Upper lobe of right lung (tissue), 1 donor: Measurements from ENCODE around the gene CLCF1. TPM values are rescaled to one million over a fixed set of nuclear protein-coding genes. Genes with fewer than 3 reads are reported as not detected.

Experiments
- ATAC-seq: fragments of 200-7000 bp; cut with Tn5 transposase; one replicate; pipeline ENCODE4 v1.9.1; 2020; ENCODE audit warnings: mild to moderate bottlenecking, moderate library complexity
- DNase-seq: peaks from one replicate; pipeline ENCODE4 v3.0.0-alpha.2; 2020
- H3K27ac ChIP-seq: fragments of 200-600 bp; one replicate; pipeline ENCODE4 v1.8.0; 2022
- H3K27me3 ChIP-seq: fragments of 200-600 bp; one replicate; pipeline ENCODE4 v1.8.0; 2022; ENCODE audit warnings: mild to moderate bottlenecking
- H3K36me3 ChIP-seq: fragments of 200-600 bp; one replicate; pipeline ENCODE4 v1.8.0; 2022
- H3K4me1 ChIP-seq: fragments of 200-600 bp; one replicate; pipeline ENCODE4 v1.8.0; 2022
- H3K4me3 ChIP-seq: fragments of 200-600 bp; one replicate; pipeline ENCODE4 v1.8.0; 2022; ENCODE audit warnings: mild to moderate bottlenecking
- H3K9me3 ChIP-seq: fragments of 200-600 bp; one replicate; pipeline ENCODE4 v1.8.0; 2022
- intact Hi-C: fragments of 100-400 bp; cut with DNase I; formaldehyde crosslinking; loops from one replicate; pipeline ENCODE4 v1.11.0; 2022
- total RNA-seq: library from RNA; stranded (reverse); fragmentation: NEBNext Ultra II Directional; extraction: Animal tissue kit (Norgen Biotek cat#: 25700); gene quantifications from one replicate; pipeline ENCODE4 v1.2.1, GENCODE V29; 2021
- TF ChIP-seq, protein P1 (sequence below): fragments of 200-600 bp; IDR thresholded peaks from one replicate; pipeline ENCODE4 v1.8.0; 2022; ENCODE audit warnings: antibody characterized with exemption
- donor health status: DM: no; HTN: yes; CAD: no; lungs with severe emphysema.

CLCF1 gene
- total RNA-seq, 1 donor from 2014 or later: 4.0 TPM

DNA sequence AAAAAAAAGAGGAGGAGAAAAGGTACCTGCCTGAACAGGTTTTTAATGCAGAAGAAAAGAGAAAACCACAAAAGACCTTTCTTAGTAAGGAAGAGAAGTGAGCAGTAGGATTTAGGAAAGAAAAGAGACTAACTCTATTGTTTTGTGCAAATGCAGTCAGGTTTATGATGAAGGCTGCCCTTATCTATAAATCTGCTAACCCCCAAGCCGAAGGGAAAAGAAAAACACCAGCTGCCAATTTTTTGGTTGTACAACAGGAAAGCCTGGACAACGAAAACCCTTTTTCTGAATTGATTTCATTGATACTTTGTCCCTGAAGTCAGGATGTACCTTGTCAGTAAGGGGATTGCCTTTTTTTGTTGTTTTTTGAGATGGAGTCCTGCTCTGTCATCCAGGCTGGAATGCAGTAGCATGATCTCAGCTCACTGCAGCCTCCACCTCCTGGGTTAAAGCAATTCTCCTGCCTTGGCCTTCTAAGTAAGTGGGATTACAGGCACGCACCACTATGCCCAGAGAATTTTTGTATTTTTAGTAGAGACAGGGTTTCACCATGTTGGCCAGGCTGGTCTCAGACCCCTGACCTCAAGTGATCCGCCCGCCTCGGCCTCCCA is 41.2 kb downstream of the CLCF1 start:
- peaks cover 4% of the 10 kb centered on the region for H3K36me3 ChIP-seq
- TF ChIP-seq, protein P1, sequence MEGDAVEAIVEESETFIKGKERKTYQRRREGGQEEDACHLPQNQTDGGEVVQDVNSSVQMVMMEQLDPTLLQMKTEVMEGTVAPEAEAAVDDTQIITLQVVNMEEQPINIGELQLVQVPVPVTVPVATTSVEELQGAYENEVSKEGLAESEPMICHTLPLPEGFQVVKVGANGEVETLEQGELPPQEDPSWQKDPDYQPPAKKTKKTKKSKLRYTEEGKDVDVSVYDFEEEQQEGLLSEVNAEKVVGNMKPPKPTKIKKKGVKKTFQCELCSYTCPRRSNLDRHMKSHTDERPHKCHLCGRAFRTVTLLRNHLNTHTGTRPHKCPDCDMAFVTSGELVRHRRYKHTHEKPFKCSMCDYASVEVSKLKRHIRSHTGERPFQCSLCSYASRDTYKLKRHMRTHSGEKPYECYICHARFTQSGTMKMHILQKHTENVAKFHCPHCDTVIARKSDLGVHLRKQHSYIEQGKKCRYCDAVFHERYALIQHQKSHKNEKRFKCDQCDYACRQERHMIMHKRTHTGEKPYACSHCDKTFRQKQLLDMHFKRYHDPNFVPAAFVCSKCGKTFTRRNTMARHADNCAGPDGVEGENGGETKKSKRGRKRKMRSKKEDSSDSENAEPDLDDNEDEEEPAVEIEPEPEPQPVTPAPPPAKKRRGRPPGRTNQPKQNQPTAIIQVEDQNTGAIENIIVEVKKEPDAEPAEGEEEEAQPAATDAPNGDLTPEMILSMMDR: no peak
- no peaks in the 10 kb centered on the region for H3K4me1 ChIP-seq
- H3K27me3 ChIP-seq: no peaks in the 10 kb centered on the region
- DNase-seq: no peak
- ATAC-seq: no peak
- no peak overlapping the region for H3K4me3 ChIP-seq
- no peak overlapping the region for H3K27ac ChIP-seq
- H3K9me3 ChIP-seq: no peaks in the 10 kb centered on the region
- intact Hi-C loops: no loop called here

DNA sequence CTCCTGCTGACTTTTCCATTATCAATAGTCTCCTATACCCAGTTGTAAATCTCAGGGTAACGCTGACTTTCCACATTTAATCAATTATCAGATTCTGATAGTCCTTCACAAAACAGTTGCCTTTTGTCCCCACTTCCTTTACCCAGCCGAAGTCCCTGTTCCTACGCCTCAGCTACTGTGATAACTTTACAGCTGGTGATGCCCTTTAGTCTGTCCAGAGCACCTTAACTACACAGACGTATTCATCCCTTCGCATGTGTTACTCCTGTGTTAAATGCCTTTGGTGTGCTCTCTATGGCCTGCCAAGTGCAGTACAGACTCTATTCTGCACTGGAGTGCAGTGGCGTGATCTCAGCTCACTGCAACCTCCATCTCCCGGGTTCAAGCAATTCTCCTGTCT is 49.9 kb downstream of the CLCF1 start:
- intact Hi-C loops: no loop called here
- Histone ChIP-seq H3K9me3 (no peaks in the 10 kb centered on the region), H3K4me3 (no peak overlapping the region), H3K27me3 (no peaks in the 10 kb centered on the region), H3K27ac (no peak overlapping the region), H3K4me1 (peaks cover 5% of the 10 kb centered on the region), H3K36me3 (no peaks in the 10 kb centered on the region)
- DNase-seq (no peak), ATAC-seq (no peak)
- TF ChIP-seq, protein P1: no peak

DNA sequence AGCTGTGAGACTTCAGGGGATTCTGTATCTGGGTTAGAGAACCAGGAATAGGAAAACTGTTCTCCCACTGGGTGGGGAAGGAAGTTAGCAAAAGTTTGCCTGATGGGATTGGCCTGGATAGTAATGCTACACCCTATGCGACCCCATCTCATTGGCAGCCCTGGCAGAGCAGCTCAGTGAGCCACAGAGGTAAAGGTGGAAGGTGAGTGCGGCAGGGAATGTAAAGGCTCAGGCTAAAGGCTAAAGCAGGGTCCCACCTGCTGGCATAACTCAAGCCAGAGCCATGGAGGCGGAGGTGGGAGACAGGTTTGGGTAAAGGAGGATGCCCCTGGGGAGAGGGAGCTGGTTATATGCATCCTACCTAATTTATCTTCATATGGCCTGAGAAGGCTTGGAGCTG is 51.3 kb downstream of the CLCF1 start:
- TF ChIP-seq, protein P1: no peak
- no peaks in the 10 kb centered on the region for H3K27me3 ChIP-seq
- peaks cover 10% of the 10 kb centered on the region for H3K4me1 ChIP-seq
- H3K36me3 ChIP-seq: no peaks in the 10 kb centered on the region
- ATAC-seq: no peak
- H3K27ac ChIP-seq: no peak overlapping the region
- no peak overlapping the region for H3K4me3 ChIP-seq
- DNase-seq: peak; percentile 25
- H3K9me3 ChIP-seq: no peaks in the 10 kb centered on the region
- intact Hi-C loops: no loop called here

DNA sequence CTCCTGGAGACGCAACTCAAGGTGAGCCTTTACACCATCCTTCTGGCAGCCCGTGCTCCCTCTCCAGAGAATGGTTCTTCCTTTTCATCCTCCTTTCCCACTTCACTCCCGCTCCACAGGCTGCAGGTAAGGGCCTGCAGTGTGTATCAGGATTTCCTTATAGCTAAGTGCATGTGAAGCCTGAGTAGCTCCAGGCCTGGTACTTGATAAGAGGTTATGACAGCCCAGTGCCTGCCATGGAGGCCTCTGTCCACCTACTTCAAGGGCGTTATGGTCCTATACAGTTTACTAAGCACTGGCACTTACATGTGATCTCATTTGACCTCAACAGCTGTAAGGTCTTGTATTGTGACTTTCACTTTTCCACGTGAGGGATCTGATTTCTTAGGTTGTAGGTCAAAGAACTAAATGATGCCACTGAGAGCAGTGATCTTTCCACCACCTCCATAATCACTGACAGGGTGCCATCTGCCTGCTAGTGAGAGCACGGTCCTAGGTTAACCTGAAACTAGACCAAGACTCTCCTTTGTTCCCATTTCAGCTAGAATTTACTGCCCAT is 52.0 kb downstream of the CLCF1 start:
- no peaks in the 10 kb centered on the region for H3K36me3 ChIP-seq
- TF ChIP-seq, protein P1: no peak
- no peak overlapping the region for H3K27ac ChIP-seq
- no peak for DNase-seq
- no peak overlapping the region for H3K4me3 ChIP-seq
- H3K9me3 ChIP-seq: no peaks in the 10 kb centered on the region
- peaks cover 10% of the 10 kb centered on the region for H3K4me1 ChIP-seq
- no peak for ATAC-seq
- intact Hi-C loops: no loop called here
- no peaks in the 10 kb centered on the region for H3K27me3 ChIP-seq

DNA sequence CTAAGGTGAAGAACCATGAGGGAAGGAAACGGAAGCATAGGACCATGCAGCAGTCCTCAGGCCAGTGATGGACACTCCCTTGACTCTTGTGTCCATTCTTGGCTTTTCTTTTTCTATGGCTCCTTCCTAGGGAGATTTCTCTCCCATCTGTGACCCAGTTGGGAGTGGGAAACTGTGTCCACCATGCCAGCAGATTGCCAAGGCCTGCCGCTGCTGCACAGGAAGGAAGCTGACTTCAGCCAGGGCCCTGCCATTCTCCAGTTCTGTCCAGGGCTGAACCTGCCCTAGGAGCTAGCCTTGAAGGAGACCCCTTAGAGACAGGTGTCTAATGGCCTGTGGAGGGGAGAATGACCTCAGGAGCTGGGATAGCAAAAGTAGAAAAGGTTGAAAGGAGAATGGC is 52.7 kb downstream of the CLCF1 start:
- intact Hi-C loops: no loop called here
- DNase-seq (no peak), ATAC-seq (no peak)
- no peak overlapping the region for H3K4me3 ChIP-seq
- no peaks in the 10 kb centered on the region for H3K9me3 ChIP-seq
- H3K4me1 ChIP-seq: peaks cover 10% of the 10 kb centered on the region
- H3K27ac ChIP-seq: no peak overlapping the region
- TF ChIP-seq, protein P1: no peak
- no peaks in the 10 kb centered on the region for H3K36me3 ChIP-seq
- H3K27me3 ChIP-seq: no peaks in the 10 kb centered on the region
